WERI-Rb-1 (cell line): ENCODE results near the gene IGFL1.
"Not testable (repeated sequence)": the region's sequence is repeated elsewhere in the genome, so short reads cannot be mapped to it uniquely, and the experiment has no call there.

Experiments
- DNase-seq: peaks from one replicate; pipeline ENCODE4 v3.0.0-alpha.2; 2020
- H3K27ac ChIP-seq: fragments of 250-450 bp; sonication (Bioruptor Pico); 2 replicates; pipeline ENCODE4 v1.5.1; 2020; ENCODE audit warnings: mild to moderate bottlenecking, moderate library complexity
- H3K27me3 ChIP-seq: fragments of 250-450 bp; sonication (Bioruptor Pico); 2 replicates; pipeline ENCODE4 v1.5.1; 2021; ENCODE audit warnings: mild to moderate bottlenecking, low read depth, moderate library complexity; ENCODE audit not compliant: insufficient read depth, severe bottlenecking
- H3K36me3 ChIP-seq: fragments of 250-450 bp; sonication (Bioruptor Pico); 2 replicates; pipeline ENCODE4 v1.5.1; 2020; ENCODE audit warnings: mild to moderate bottlenecking, moderate library complexity
- H3K4me3 ChIP-seq: 2 replicates; pipeline ENCODE4 v1.5.1; 2011; ENCODE audit warnings: low read depth, mild to moderate bottlenecking, control low read depth, low read length
- H3K9me3 ChIP-seq: fragments of 250-450 bp; sonication (Bioruptor Pico); 2 replicates; pipeline ENCODE4 v1.5.1; 2021; ENCODE audit warnings: mild to moderate bottlenecking, moderate library complexity; ENCODE audit not compliant: severe bottlenecking
- TF ChIP-seq, protein P1 (sequence below): IDR thresholded peaks from 2 replicates; pipeline ENCODE4 v1.5.1; 2011; ENCODE audit warnings: low read depth, mild to moderate bottlenecking, control low read depth, inconsistent platforms, low read length

IGFL1 gene

DNA sequence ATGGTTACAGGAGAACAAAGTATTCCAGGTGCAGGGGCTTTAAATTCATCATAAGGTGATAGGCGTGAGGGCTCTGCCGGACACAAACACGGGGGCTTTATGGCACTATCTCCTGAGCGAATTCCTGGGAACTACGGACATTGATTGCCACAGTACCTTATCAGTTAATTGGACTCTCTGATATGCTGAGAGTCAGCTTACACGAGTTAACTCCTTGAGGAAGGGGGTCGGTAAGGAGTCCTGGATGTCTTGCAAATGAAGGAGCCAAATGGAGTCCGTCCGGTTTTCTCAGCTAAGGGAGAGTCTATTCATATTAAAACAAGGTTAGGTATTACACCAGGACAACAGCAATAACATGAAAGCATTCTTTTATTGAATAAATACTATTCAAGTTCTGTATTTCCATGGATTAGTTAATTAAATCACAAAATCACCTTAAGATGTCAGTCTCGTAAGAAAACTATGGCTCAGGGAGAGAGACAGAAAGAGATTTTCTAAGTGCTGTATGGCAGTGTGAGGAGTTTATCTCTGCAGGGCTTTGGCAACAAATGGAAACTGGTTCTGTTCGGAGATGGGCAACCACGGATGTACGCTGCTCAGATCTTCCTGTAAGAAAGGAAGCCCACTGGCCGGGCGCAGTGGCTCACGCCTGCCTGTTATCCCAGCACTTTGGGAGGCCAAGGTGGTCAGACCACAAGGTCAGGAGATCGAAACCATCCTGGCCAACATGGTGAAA is 41.1 kb downstream of the IGFL1 start:
- Histone ChIP-seq H3K27me3 (no peaks in the 10 kb centered on the region), H3K27ac (no peak overlapping the region), H3K4me3 (no peak overlapping the region), H3K36me3 (no peaks in the 10 kb centered on the region), H3K9me3 (no peaks in the 10 kb centered on the region)
- TF ChIP-seq, protein P1, sequence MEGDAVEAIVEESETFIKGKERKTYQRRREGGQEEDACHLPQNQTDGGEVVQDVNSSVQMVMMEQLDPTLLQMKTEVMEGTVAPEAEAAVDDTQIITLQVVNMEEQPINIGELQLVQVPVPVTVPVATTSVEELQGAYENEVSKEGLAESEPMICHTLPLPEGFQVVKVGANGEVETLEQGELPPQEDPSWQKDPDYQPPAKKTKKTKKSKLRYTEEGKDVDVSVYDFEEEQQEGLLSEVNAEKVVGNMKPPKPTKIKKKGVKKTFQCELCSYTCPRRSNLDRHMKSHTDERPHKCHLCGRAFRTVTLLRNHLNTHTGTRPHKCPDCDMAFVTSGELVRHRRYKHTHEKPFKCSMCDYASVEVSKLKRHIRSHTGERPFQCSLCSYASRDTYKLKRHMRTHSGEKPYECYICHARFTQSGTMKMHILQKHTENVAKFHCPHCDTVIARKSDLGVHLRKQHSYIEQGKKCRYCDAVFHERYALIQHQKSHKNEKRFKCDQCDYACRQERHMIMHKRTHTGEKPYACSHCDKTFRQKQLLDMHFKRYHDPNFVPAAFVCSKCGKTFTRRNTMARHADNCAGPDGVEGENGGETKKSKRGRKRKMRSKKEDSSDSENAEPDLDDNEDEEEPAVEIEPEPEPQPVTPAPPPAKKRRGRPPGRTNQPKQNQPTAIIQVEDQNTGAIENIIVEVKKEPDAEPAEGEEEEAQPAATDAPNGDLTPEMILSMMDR = no peak
- DNase-seq = no peak

DNA sequence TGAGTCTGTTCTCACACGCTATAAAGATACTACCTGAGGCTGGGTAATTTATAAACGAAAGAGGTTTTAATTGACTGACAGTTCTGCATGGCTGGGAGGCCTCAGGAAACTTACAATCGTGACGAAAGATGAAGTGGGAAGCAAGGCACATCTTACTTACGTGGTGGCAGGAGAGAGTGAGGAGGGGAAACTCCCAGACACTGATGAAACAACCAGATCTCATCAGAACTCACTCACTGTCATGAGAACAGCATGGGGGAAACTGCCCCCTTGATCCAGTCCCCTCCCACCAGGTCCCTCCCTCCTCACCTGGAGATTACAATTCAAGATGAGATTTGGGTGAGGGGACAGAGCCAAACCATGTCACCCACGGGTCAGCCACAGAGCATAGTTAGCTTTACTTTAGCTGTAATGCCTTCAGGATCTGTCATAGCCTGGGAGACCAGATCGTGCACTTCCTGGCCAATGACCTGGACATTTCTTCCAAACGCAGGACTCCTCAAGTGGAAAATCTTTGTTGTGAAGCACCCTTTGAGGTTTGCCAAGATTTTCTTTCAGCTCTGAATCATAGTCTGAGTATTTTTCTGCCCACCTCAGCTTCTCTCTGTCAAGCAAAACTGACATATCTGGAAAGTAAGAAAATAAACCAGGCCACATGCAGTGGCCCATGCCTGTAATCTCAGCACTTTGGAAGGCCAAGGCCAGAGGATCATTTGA is 42.1 kb downstream of the IGFL1 start:
- no peaks in the 10 kb centered on the region for H3K9me3 ChIP-seq
- DNase-seq = no peak
- H3K27ac ChIP-seq = no peak overlapping the region
- H3K27me3 ChIP-seq = no peaks in the 10 kb centered on the region
- H3K36me3 ChIP-seq = no peaks in the 10 kb centered on the region
- TF ChIP-seq, protein P1 = no peak
- H3K4me3 ChIP-seq = no peak overlapping the region

DNA sequence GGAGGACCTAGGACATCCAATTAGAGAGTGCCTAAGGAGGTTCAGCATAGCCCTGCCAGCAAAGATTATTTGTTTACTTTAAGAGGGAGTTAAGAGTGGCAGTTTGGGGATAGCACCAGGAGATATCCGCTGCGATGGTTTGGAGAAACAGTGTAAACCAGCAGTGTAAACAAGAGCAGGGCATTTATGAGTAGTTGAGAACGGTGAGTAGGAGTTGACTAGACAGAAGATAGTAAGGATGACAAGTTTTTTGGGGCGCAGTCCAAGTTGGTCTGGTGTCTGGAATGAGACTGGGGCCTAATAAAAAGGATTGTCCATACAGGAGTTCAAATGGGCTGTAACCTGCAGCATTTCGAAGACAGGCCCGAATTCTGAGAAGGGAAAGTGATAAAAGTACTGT is 44.4 kb downstream of the IGFL1 start:
- H3K27me3 ChIP-seq, DNase-seq, H3K9me3 ChIP-seq: not testable (repeated sequence)

DNA sequence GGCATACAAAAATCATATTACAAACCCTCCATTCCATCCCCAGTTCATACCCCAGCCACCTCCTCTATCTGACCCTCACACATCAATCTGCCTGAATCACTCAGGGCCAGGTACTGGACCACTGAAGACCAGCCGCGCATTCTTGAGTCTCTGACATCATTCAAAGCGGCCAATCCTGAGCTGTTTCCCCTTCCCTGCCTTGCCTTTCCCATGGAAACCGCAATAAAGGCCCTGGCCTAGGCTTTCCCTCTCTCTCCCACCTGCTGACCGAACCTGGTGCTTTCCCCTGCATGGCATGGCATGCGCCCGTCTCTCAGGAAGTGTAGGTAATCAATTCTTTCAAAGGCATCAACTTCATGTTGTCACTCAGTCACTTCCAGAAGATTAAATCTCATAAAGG is 49.6 kb downstream of the IGFL1 start:
- Histone ChIP-seq H3K36me3 (no peaks in the 10 kb centered on the region), H3K9me3 (no peaks in the 10 kb centered on the region), H3K27me3 (no peaks in the 10 kb centered on the region), H3K27ac (no peak overlapping the region), H3K4me3 (no peak overlapping the region)
- DNase-seq = no peak
- TF ChIP-seq, protein P1 = no peak

More for the DNA sequence above, 44.4 kb downstream of the IGFL1 start:
- not testable (repeated sequence) for H3K4me3 ChIP-seq, H3K27ac ChIP-seq, H3K36me3 ChIP-seq
